ENCODE data around the gene KIF20B.

The KIF20B gene, protein sequence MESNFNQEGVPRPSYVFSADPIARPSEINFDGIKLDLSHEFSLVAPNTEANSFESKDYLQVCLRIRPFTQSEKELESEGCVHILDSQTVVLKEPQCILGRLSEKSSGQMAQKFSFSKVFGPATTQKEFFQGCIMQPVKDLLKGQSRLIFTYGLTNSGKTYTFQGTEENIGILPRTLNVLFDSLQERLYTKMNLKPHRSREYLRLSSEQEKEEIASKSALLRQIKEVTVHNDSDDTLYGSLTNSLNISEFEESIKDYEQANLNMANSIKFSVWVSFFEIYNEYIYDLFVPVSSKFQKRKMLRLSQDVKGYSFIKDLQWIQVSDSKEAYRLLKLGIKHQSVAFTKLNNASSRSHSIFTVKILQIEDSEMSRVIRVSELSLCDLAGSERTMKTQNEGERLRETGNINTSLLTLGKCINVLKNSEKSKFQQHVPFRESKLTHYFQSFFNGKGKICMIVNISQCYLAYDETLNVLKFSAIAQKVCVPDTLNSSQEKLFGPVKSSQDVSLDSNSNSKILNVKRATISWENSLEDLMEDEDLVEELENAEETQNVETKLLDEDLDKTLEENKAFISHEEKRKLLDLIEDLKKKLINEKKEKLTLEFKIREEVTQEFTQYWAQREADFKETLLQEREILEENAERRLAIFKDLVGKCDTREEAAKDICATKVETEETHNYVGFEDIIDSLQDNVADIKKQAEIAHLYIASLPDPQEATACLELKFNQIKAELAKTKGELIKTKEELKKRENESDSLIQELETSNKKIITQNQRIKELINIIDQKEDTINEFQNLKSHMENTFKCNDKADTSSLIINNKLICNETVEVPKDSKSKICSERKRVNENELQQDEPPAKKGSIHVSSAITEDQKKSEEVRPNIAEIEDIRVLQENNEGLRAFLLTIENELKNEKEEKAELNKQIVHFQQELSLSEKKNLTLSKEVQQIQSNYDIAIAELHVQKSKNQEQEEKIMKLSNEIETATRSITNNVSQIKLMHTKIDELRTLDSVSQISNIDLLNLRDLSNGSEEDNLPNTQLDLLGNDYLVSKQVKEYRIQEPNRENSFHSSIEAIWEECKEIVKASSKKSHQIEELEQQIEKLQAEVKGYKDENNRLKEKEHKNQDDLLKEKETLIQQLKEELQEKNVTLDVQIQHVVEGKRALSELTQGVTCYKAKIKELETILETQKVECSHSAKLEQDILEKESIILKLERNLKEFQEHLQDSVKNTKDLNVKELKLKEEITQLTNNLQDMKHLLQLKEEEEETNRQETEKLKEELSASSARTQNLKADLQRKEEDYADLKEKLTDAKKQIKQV (N-terminal part only)

DNA sequence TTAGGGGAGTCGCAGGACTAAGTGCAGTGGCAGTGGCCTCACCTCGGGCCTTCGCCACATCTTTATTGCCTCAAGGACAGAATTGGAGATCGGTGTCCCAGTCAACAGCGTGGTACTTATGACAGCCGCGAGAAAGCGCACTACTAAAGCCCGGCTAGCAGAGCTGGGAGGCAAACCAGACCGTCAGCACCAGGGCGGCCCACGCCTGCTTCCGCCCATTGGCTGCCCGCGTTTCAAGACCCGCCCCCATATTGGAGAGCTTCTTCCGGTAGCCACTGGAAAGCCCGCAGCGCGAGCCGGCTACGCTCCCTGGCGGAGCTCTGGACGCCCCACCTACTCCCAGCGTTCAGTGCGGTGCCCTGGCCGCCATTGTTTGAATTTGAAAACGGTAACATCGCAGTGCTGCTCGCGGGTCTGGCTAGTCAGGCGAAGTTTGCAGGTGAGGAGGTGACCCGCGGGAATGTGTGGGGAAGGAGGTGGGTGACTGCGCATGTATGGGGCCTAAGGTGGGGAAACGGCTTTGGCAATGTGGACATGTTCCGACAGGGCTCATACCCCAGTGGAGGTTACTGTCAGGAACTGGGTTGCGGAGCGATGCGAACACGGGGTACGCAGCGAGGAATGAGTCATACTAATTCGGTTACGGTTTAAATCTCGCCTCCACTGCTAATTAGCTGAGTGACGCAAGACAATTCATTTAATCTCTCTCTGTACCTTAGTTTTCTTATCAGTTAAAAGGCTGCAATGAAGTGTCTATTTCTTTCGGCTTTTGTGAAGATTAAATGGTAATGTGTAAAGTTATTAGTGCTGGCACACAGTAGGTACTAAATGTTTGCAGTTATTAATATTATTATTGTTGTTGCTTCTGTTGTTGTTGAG is at the start of gene KIF20B:
TSS of gene KIF20B (plus strand) at position 349 of the 879 bp plus-strand sequence. CDS start 3,705 bp downstream, outside the sequence.
- DNase-seq = peak; percentile 88

DNA sequence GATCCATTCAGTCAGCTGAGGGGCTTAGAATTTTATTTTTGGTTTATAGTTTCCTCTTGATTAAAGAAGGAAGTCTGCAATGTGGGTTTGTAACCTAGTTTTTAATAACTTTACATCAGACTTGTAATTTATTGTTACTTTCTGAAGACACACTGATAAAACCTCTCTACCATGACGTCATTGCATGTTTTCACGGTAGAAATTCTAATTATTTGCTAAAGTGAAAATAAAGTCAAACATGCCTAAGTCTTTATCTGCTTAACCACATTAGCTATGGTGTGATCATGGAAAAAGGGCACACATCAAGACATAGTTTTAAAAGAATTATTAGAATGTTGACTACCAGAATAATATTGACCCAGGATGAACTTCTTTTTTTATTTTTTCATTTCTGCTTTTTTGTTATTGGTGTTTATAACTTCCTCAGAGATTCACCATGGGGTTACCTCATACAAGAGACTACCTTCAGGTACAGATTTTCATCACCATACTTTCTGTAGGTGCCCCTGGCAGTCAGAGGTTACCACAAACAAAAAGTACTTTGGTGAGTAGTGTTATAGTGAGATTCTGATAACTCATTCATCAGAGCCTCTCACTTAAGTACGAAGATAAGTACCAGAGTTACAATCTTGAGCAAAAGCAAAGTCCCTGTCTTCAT is 49.3 kb upstream of the KIF20B start:
- DNase-seq = no peak

DNA sequence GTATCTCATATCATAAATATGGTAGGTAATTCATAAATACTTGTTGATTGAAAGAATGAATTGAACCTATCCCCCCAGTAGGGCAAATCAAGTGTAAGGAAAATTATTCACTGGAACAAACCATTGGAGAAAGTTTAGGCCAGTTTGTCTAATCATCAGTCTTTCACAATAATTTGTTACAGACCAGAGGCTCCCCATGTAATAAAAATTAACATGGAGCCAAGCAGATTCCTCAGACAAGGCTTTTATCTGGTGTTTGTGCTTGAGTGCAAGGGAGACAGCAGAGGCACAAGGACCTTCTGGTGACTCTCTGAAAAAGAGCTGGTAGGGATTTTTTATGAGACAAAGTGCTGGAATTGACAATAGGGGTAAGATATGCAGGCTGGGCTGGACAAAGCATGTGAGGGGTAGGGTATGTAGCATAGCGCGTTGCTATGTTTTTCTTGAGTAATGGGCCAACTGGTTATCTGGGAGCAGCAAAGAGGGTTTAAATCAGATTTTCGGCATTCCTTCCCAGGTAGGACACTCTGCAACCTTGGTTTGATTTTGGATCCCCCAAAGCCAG is 48.5 kb upstream of the KIF20B start:
- no peak for DNase-seq

DNA sequence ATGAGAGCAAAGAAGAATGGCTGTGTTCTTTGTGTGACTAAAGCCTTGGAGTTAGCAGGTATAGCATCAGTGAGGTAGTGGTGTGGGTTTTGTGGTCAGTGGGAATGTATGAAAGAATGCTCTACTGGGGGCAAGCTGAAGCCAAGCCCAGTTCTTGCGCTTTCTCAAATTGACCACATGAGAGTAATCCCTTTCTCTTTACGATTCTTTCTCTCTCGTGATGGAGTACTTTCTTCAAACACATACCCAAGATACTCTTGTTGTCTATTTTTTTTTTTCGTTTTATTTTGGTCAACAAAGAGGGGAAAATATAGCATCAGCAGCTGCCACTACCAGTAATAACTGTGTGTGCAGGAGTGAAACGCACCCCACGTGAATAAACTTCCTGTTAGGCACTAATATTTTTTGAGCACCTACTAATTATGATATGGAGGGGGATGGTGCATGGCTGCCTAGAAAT is 48.0 kb upstream of the KIF20B start:
- no peak for DNase-seq

DNA sequence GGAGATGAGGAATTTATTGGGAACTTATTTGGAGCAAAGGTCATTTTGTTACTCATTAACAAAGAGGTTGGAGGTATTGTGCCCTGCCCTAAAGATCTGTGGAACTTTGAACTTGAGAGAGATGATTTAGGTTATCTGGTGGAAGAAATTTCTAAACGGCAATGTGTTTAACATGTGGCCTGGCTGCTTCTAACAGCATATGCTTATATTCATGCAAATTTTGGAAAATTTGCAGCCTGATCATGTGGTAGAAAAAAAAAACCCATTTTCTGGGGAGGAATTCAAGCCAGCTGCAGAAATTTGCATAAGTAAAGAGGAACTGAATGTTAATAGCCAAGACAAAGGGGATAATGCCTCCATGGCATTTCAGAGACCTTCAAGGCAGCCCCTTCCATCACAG is 45.7 kb upstream of the KIF20B start:
- no peak for DNase-seq

DNA sequence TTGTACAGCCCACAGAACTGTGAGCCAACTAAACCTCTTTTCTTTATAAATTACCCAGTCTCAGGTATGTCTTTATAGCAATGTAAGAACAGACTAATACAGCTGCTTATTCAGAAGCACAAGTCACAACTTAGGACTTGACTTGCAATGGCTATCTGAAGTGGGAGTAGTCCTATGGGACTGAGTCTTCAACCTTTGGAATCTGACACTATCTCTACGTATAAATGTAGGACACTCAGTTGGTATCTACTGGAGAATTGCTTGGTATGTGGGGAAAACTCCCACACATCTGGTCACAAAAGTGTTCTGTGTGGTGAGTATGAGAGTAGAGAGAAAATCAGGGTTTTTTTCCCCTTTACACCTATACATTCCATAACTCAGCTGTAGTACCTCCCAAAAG is 44.1 kb upstream of the KIF20B start:
- no peak for DNase-seq

DNA sequence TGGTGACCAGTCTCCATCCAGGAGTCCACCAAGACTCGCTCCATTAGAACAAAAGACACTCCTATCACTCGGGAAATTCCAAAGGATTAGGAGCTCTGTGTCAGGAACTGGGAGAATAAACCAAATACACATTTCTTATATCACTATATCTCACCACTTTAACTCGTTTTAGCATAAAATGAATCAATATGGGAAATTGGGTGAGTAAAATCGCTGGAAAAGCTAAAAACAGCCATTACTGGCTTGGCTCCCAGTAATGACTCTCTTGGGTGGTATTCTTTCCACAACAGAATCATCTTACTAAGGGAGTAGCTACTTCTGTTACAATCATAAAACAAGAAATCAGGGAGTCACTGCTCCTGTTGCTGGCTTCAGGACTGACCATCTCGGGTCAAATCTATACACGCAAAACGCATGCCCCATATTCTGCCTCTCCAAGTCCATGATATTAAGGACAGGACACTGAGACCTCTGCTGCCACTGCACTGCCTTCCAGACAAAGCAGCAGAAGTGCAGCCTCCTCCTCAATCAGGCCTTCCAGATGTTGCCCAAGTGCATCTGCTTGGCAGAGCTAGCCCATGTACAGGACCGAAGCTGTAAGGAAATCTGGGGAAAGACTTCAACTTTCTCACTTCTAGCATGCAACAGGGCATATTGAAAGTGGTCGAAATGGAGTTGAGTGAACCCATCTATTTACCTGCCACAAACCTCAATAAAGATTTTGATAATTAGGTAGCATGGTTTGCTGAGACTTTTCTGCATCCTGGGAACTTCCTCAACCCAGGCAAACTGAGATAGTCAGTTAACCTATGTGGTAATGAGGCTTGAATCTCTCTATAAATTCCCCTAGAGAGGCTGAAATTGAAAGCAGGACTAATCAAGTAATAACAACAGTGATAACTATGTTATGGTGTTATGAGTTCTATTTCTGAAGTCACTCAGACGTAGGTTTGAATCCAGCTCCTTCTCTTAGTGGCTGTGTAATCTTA is 42.0 kb upstream of the KIF20B start:
- no peak for DNase-seq

DNA sequence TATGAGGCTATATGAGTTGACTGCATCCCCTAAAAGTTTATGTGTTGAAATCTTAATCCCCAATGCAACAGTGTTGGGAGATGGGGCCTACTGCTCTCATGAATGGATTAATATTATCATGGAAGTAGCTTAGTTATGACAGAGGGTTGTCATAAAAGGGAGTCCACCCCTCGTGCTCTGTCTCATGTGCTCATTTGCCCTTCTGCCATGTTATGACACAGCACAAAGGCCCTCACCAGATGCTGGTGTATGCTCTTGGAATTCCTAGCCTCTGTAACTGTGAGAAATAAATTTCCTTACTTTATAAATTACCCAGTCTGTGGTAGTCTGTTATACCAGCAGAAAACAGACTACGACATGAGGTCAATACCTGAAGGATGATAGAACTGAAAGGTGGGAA is 38.8 kb upstream of the KIF20B start:
- no peak for DNase-seq

DNA sequence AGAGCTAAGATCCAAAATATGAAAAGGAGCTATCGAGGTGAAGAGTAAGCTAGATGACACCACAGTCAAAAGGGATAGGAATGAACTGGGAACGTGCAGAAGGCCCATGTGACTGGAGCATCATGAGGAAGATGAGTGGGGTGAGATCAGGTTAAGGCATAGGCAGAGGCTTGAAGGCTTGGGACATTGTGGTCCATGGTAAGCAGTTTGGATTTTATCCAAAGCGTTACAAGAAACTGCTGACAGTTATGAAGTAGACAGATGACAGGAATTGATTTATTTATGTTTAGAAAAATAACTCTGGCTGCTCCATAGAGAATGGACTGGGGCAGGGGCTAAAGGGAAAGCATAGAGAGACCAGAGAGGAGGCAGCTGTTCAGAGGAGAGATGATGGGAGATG is 38.2 kb upstream of the KIF20B start:
- no peak for DNase-seq

DNA sequence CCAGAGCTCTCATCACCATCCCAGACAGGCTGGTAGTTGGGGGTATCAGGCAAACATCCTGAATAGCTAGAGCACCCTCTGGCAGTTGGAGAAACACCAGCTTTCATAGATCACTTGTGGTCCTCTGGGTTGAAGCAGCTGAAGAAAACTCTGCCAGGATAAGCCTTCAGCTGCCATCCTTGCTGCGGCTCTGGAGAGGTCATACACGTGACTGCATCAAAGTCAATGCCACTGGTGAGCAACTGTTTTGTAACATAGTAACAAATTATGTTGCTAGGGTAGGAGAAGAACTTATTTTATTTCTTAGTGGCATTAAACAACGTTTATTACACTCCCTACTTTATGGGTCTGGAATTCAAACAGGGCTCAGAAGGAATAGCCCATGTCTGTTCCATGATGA is 37.2 kb upstream of the KIF20B start:
- no peak for DNase-seq

DNA sequence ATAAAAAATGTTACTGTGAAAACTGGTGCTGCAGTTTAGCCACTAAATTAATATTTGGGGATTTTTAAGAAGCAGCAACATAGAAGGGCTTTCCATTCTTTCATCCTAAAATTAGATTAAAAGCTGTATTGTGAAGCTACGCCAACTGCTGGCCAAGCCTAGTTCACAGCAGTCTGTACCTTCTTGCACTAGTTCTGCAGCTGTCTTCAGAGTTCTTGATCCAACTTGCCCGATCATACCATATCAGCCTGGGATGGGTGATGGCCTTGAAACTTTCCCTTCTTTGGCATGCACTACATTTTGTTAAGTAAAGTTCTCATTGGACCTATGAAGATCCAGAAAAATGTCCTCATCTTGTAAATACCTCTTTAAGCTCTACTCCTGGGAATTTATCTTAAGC is 36.1 kb upstream of the KIF20B start:
- DNase-seq = no peak

DNA sequence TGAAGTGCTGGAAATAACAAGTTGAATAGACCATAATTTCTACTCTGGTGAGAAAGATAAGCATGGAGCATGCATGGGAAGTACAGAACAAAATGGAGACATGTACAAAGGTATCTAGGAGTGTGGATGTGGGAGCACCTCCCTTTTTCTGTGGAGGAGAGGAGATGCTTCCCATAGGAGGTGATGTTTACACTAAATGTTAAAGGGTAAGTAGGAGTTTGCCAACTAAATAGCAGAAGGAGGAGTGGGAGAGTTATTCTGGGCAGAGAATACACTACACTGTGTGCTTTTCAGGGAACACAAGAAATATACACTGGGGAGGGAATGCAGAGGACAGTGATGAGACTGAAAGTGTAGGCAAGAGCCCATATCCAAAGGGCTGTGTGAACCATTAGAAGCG is 35.3 kb upstream of the KIF20B start:
- DNase-seq = no peak

DNA sequence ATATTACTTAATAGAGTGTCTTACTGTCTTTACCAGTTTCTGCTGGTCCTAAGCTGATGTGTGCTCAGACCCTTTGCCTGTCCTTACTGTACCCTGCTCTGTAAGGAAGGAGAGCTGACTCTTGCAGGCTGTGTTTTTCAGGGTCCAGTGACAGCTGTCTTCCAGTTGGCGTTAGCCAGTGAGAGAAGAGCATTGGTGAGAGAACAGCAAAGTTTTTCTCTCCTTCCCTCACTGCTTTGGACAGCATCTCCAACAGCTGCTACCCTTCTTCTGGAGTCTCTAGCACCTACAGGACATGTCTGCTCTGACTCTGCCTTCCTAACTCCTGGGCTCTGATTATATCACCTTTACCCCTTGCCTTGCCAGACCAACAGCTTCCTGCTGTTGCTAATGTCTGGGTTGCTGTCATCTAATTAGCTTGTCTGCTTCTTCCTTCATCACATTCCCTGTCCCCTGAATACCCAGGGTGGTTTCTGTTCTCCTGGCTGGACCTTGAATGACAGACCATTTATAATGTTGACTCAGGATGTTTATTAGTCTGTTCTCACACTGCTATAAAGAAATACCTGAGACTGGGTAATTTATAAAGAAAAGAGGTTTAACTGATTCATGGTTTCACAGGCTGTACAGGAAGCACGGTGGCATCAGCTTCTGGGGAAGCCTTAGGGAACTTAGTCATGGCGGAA is 32.9 kb upstream of the KIF20B start:
- DNase-seq = no peak

DNA sequence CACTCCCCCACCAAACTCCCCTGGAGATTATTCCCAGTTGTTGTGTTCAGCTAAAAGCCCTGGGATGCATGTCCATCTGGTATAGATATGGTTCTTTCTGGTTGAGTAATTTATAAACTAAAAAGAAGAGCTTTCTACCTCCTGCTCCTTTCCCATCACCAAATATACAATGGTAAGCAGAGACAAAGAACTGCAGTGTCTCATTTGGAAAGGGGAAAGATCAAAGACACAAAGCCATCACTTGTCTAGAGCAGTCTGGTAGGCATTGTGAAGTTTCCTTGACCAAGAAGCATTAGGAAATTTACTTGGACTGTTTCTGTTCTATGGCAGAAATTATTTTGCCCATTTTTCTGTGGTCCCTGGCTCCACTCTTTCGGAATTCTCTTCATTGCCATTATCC is 31.4 kb upstream of the KIF20B start:
- no peak for DNase-seq

DNA sequence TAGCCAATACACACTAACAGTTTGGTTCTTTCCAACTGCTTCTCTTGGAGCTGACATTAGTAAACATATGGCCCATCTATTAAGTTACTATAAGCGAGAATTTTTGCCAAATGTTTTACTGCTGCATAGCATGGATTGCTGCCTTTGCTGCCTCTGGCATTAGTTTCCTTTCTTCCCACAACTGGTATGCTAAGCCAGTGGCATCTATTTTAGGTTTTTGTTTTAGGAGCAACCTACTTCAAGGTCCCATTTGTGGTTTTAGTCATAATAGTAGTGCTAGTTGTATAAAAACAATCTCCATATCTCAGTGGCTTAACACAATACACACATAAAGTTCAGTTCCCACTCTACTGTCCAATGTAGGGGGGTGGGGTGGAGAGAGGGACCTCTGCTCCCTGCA is 30.5 kb upstream of the KIF20B start:
- DNase-seq = no peak

DNA sequence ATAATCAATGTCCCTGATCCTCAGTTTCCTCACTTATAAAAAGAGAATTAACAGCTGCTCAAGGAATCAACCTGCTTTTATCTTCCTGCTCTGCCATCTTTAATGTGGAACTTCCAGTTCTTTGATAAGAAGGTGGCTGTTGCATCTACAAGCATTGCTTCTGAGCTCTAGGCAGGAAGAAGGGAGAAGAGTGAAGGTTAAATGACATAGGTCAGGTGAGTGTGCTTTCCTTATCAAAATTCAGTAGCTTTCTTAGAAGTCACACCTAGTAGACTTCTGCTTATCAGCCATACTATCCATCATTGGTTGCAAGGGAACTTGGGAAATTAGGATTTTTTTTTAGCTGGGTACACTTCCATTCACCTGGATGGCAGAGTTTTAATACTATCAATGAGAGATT is 24.0 kb upstream of the KIF20B start:
- DNase-seq = no peak

DNA sequence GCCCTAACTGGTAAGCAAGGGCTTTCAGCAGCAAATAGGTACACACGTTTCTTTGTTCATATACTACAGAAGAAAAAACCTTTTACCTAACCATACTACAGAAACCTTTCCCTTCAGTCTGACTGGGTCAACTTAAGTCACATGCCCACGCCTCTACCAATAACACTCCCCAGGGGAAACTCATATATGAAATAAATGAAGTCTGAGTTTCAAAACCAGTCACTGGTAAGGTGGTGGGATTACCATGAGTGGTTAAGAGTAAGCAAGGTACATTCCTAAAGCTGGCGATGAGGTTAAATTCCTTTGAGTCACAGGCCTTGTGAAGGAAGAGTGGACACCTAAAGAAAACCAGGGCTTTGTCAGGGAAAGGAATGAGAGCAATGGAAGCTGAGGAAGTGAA is 21.4 kb upstream of the KIF20B start:
- DNase-seq = no peak

DNA sequence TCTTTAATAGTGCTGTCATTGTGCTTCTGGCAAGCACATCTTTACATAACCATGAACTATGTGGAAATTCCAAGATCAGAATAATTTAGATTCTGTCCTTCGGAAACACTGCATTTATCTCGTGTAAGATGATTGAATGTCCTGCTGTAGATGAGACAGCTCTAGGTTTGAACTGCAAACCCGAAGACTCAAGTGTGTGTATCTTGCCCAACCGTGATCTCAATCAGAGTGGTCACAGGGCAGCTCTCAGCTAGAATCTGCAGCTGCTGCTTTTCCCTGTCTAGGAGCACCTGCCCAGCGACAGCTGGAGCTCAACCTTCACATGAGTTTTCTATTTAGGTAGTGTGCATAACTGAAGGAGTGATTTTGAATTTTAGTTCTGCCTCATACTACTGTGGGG is 17.5 kb upstream of the KIF20B start:
- peak; percentile 37 for DNase-seq

DNA sequence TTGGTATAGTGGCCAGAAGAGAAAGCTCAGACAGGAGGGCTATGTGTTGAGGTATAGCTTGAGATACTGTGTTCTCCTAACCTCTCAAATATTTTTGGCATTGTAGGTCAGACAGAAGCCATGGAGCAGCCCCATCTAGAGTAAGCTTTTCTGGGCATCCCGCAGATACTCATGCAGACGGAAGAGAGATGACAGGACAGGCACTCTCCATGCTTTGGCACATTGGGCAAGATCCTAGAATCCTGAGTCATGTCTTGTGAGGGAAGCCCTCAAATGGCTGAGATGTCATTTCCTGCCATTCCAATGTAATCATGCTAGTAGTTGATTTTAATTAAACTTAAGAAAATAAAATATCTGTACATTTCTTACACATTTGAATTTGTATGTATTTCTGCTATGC is 16.8 kb upstream of the KIF20B start:
- no peak for DNase-seq

Measured in NCI-H2107 (cell line).